ENCODE measurements around the gene FBXO36. TPM values are rescaled to one million over a fixed set of nuclear protein-coding genes. Genes with fewer than 3 reads are reported as not detected.

The FBXO36 gene
- polyA plus RNA-seq (2011; rRNA removed), result 1.8 and 2.0 TPM in 2 replicates
- 1.8 and 2.1 TPM in 2 replicates for polyA minus RNA-seq (2011; rRNA and poly(A)+ RNA removed)

DNA sequence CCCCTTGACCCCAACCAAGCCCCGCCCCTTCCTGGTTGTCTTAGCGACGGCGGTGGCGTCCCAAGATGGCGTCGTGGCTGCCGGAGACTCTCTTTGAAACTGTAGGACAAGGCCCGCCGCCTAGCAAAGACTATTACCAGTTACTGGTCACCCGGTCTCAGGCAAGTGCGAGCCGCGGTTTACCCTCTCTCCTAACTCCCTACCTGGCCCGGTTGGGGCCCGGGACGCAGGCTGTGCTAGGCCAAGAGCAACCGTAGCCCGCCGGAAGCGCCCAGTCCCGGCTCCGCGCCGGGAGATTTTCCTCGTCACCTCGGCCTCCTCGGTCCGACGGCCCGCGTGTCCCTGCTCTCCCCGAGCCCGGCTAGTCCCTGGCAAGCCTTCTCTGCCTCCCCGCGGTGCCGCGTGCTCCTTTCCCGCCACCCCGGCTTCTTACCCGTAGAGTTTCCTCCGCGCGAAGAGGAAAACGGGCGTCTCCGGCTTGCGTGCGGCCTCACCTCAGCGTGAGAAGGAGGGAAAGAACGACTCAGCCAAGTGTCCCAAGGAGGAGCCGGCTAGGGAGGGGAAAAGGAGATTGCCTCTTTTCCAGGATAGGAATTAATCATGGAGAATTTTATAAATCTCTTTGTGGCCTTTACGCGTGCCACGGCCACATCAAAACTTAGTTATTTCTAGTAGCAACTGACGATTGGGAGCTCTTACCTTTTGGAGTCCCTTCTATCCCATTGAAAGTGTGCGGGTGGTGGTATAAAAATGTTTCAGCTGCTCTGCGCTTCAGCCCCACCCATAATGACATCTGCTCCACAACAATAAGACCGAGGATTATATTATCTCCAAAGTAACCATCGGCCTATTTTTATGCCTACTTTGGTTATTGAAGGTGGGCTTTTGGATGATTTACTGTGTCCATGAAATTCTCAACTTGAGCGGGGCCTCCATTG lies at the start of gene FBXO36:
Gene FBXO36, plus strand, starts transcription at position 55 of the 938 bp plus-strand sequence. Its CDS starts 11 bp downstream, at position 66.
- no peak for TF ChIP-seq CTCF (IDR thresholded peaks at IDR 0.05; ENCODE audit: low read depth, low read length)
- ChIA-PET POLR2A (interaction anchor here (1.2 to 1.3 kb wide), 2 partner anchors 11 to 144 kb away, joined by 3 to 4 read pairs; no protein-coding TSS in a partner anchor), CTCF (interaction anchor here (0.6 to 1.0 kb wide), 2 partner anchors 85 to 144 kb away, joined by 3 read pairs; no protein-coding TSS in a partner anchor)
- H3K27ac ChIP-seq (ENCODE audit: low read depth, low read length), result peak within 1 kb of the TSS; percentile 95
- DNase-seq (ENCODE audit: low read depth, low spot score), result no peak
- H3K9me3 ChIP-seq (ENCODE audit: control insufficient read depth, insufficient read depth, low read length), result peaks cover 3% of the 10 kb centered on the region; the same call in 1 of the 2 replicates
- H3K27me3 ChIP-seq (ENCODE audit: control insufficient read depth, insufficient read depth, low read length), result no peaks in the 10 kb centered on the region
- peak within 1 kb of the TSS; percentile 90 for H3K4me3 ChIP-seq (ENCODE audit: low read depth, low read length)

DNA sequence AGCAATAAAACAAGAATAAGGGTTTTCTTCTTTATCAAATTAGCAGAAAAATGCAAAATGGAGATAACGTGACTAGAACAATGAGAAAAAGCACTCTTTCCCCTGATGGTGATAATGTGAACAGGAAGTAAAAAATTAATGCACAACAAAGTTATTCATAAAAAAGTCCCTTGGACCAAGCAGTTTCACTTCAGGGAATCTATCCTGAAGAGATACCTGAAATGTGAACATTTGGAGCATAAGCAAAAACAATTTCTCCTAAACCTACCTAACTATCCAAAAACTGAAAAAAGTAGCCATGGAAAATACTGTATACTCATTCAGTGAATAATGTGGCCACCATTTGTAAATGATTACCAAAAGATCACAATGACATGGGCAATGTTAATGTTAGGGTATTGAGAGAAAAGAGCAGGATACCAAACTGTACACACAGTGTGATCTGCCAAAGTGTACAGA lies 49.2 kb upstream of the FBXO36 start:
- CTCF ChIA-PET, result interaction anchor here (0.7 kb wide), 1 partner anchor 9 kb away, joined by 4 read pairs; no protein-coding TSS in a partner anchor
- no peak for TF ChIP-seq CTCF (IDR thresholded peaks at IDR 0.05; ENCODE audit: low read depth, low read length)
- no peaks in the 10 kb centered on the region for H3K27me3 ChIP-seq (ENCODE audit: control insufficient read depth, insufficient read depth, low read length)
- POLR2A ChIA-PET, result no interaction called here
- no peak overlapping the region for H3K27ac ChIP-seq (ENCODE audit: low read depth, low read length)
- DNase-seq (ENCODE audit: low read depth, low spot score), result no peak
- H3K9me3 ChIP-seq (ENCODE audit: control insufficient read depth, insufficient read depth, low read length), result no peaks in the 10 kb centered on the region
- H3K4me3 ChIP-seq (ENCODE audit: low read depth, low read length), result no peak overlapping the region

DNA sequence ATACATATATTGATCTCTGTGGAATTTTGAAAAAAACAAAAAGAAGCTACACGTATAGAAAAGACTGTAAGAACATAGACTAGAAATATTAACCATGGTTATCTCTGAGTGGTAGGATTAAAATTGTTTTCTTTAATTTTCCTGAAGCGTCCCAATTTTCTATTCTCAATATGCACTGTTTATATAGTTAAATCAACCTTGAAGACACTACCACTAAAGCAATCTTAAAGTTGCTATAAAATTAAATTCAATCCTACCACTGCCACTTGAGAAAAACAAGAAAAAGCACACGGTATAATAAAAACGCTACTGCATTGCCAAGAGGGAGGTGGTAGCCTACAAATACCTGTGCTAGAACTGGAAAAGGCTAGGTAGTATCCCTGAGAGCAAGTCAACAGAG lies 47.7 kb upstream of the FBXO36 start:
- no peaks in the 10 kb centered on the region for H3K27me3 ChIP-seq (ENCODE audit: control insufficient read depth, insufficient read depth, low read length)
- ChIA-PET POLR2A (no interaction called here), CTCF (no interaction called here)
- H3K27ac ChIP-seq (ENCODE audit: low read depth, low read length), result no peak overlapping the region
- no peak for TF ChIP-seq CTCF (IDR thresholded peaks at IDR 0.05; ENCODE audit: low read depth, low read length)
- H3K9me3 ChIP-seq (ENCODE audit: control insufficient read depth, insufficient read depth, low read length), result no peaks in the 10 kb centered on the region
- H3K4me3 ChIP-seq (ENCODE audit: low read depth, low read length), result no peak overlapping the region
- DNase-seq (ENCODE audit: low read depth, low spot score), result no peak

DNA sequence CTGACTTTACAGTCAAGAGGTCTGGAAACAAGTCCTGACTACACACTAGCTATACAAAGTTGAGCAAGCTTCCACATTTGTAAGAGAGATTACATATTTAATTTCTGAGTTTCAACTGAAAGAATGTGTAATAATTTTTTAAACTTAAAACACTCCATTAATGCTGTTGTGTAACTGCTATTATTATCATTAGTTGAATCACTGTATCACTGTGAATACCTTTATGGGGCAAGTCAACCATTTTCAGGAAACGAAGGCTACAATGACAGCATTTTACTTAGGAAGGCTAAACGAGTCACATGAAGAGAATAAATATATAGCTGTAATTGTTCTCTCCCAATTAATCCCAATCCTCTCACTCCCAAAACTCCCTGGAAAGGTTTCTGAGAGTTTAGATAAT lies 46.8 kb upstream of the FBXO36 start:
- no peaks in the 10 kb centered on the region for H3K9me3 ChIP-seq (ENCODE audit: control insufficient read depth, insufficient read depth, low read length)
- ChIA-PET POLR2A (no interaction called here), CTCF (no interaction called here)
- no peaks in the 10 kb centered on the region for H3K27me3 ChIP-seq (ENCODE audit: control insufficient read depth, insufficient read depth, low read length)
- no peak overlapping the region for H3K27ac ChIP-seq (ENCODE audit: low read depth, low read length)
- H3K4me3 ChIP-seq (ENCODE audit: low read depth, low read length), result no peak overlapping the region
- no peak for TF ChIP-seq CTCF (IDR thresholded peaks at IDR 0.05; ENCODE audit: low read depth, low read length)
- DNase-seq (ENCODE audit: low read depth, low spot score), result no peak
